HG03575 (cell line): Measurements from ENCODE around the gene BAG1.

Experiments
- ATAC-seq: cut with Tn5 transposase; IDR thresholded peaks from one replicate; pipeline ENCODE4 v1.9.1; 2021; ENCODE audit not compliant: unreplicated experiment, insufficient number of reproducible peaks, low FRiP score; ENCODE audit errors: extremely low read depth

Gene BAG1

GRCh38 chr9:33287087-33287490, 22.6 kb upstream of the BAG1 start:
- no peak for ATAC-seq

GRCh38 chr9:33285502-33285901, 21.0 kb upstream of the BAG1 start:
- ATAC-seq: no peak

- ATAC-seq: no peak
These were observed 13.0 kb upstream of the BAG1 start for GRCh38 chr9:33277484-33277883.

GRCh38 chr9:33273972-33274328, 9.4 kb upstream of the BAG1 start:
- no peak for ATAC-seq

GRCh38 chr9:33273266-33273971, 8.9 kb upstream of the BAG1 start:
- no peak for ATAC-seq

- ATAC-seq: no peak
These were observed 7.6 kb upstream of the BAG1 start for GRCh38 chr9:33272061-33272460.

- ATAC-seq: no peak
These were observed 5.6 kb upstream of the BAG1 start for GRCh38 chr9:33270146-33270545.

GRCh38 chr9:33267151-33267767, 2.8 kb upstream of the BAG1 start:
- no peak for ATAC-seq

GRCh38 chr9:33265211-33265865, 830 bp upstream of the BAG1 start:
- ATAC-seq: no peak

GRCh38 chr9:33264003-33264472, 470 bp downstream of the BAG1 start:
- no peak for ATAC-seq

- ATAC-seq: no peak
These were observed 1.1 kb downstream of the BAG1 start for GRCh38 chr9:33263131-33264002.

GRCh38 chr9:33260372-33260771, 4.1 kb downstream of the BAG1 start:
- no peak for ATAC-seq

GRCh38 chr9:33257276-33257675, 7.2 kb downstream of the BAG1 start:
- ATAC-seq: no peak

- no peak for ATAC-seq
These were observed 8.3 kb downstream of the BAG1 start for GRCh38 chr9:33256236-33256635.

GRCh38 chr9:33255471-33255870, 9.0 kb downstream of the BAG1 start:
- ATAC-seq: no peak

GRCh38 chr9:33255014-33255413, 9.5 kb downstream of the BAG1 start:
- no peak for ATAC-seq

- ATAC-seq: no peak
These were observed 10.3 kb downstream of the BAG1 start for GRCh38 chr9:33254211-33254610.

GRCh38 chr9:33250458-33250995, 14.0 kb downstream of the BAG1 start:
- no peak for ATAC-seq

GRCh38 chr9:33249983-33250382, 14.5 kb downstream of the BAG1 start:
- no peak for ATAC-seq
